Head of caudate nucleus (tissue), 42 donors: Measurements from ENCODE around the gene TOR1AIP1.

ENCODE experiments used
- DNase-seq, 42 donors: peaks; one replicate each; pipeline versions ENCODE4 v3.0.0 to v3.0.0-alpha.2; 2020 to 2021; ENCODE audit warnings: mixed read lengths in 7 of 42
- intact Hi-C: fragments of 100-400 bp; cut with DNase I; formaldehyde crosslinking; loops from one replicate; pipeline ENCODE4 v1.15.0; 2022

The TOR1AIP1 gene

GRCh38 chr1:179877586-179878265 is 4.4 kb upstream of the TOR1AIP1 start, which contains the start of gene TOR1AIP2:
Gene TOR1AIP2, minus strand, starts transcription at chr1:179877803. Its CDS starts 25,138 bp downstream, at chr1:179852665.
- intact Hi-C loops, result no loop called here
- peak; percentile 92 to 98 (median 95) for DNase-seq

- no peak for DNase-seq
- intact Hi-C loops, result loop anchor here (5.0 to 10.0 kb wide), 2 partner anchors 73 to 295 kb away; partner anchors contain the start of gene CEP350
Measured at GRCh38 chr1:179879797-179880196, 2.3 kb upstream of the TOR1AIP1 start.

- intact Hi-C loops, result loop anchor here (5.0 to 10.0 kb wide), 2 partner anchors 71 to 293 kb away; partner anchors contain the start of gene CEP350
Measured at GRCh38 chr1:179881642-179882252, 338 bp upstream of the TOR1AIP1 start.

GRCh38 chr1:179883040-179883744 is 1.1 kb downstream of the TOR1AIP1 start:
- DNase-seq, result peak in 5 of 42 donors; percentile 7 to 69 (median 13)
- intact Hi-C loops, result loop anchor here (5.0 to 10.0 kb wide), 2 partner anchors 69 to 292 kb away; partner anchors contain the start of gene CEP350

More at GRCh38 chr1:179881642-179882252, 338 bp upstream of the TOR1AIP1 start:
- peak in 20 of 42 donors; percentile 74 to 97 (median 89) for DNase-seq

GRCh38 chr1:179883745-179884138 is 1.7 kb downstream of the TOR1AIP1 start:
- no peak for DNase-seq
- intact Hi-C loops, result loop anchor here (5.0 to 10.0 kb wide), 2 partner anchors 69 to 291 kb away; partner anchors contain the start of gene CEP350

GRCh38 chr1:179888071-179888470 is 6.0 kb downstream of the TOR1AIP1 start:
- DNase-seq, result no peak
- intact Hi-C loops, result loop anchor here (10.0 kb wide), 1 partner anchor 287 kb away; no protein-coding TSS in a partner anchor

- intact Hi-C loops, result loop anchor here (10.0 kb wide), 1 partner anchor 285 kb away; no protein-coding TSS in a partner anchor
- peak in 9 of 42 donors; percentile 6 to 48 (median 17) for DNase-seq
Measured at GRCh38 chr1:179889589-179889988, 7.5 kb downstream of the TOR1AIP1 start.

GRCh38 chr1:179910934-179911333 is 28.8 kb downstream of the TOR1AIP1 start:
- DNase-seq, result no peak
- intact Hi-C loops, result no loop called here

- DNase-seq, result no peak
- intact Hi-C loops, result no loop called here
Measured at GRCh38 chr1:179911812-179912211, 29.7 kb downstream of the TOR1AIP1 start.

- intact Hi-C loops, result no loop called here
- DNase-seq, result no peak
Measured at GRCh38 chr1:179917601-179918429, 35.7 kb downstream of the TOR1AIP1 start.

- no peak for DNase-seq
- intact Hi-C loops, result no loop called here
Measured at GRCh38 chr1:179921472-179921871, 39.4 kb downstream of the TOR1AIP1 start.

GRCh38 chr1:179921981-179922872 is 40.1 kb downstream of the TOR1AIP1 start:
- intact Hi-C loops, result no loop called here
- no peak for DNase-seq

GRCh38 chr1:179923029-179923428 is 40.9 kb downstream of the TOR1AIP1 start:
- intact Hi-C loops, result no loop called here
- DNase-seq, result no peak

GRCh38 chr1:179924268-179924667 is 42.2 kb downstream of the TOR1AIP1 start:
- DNase-seq, result no peak
- intact Hi-C loops, result no loop called here

- no peak for DNase-seq
- intact Hi-C loops, result no loop called here
Measured at GRCh38 chr1:179925302-179925701, 43.2 kb downstream of the TOR1AIP1 start.

GRCh38 chr1:179925922-179926849 is 44.1 kb downstream of the TOR1AIP1 start:
- peak in 2 of 42 donors; percentile 3 to 4 for DNase-seq
- intact Hi-C loops, result no loop called here

GRCh38 chr1:179926850-179927205 is 44.7 kb downstream of the TOR1AIP1 start:
- no peak for DNase-seq
- intact Hi-C loops, result no loop called here
